ENCODE measurements around the gene DLX1.

The DLX1 gene

DNA sequence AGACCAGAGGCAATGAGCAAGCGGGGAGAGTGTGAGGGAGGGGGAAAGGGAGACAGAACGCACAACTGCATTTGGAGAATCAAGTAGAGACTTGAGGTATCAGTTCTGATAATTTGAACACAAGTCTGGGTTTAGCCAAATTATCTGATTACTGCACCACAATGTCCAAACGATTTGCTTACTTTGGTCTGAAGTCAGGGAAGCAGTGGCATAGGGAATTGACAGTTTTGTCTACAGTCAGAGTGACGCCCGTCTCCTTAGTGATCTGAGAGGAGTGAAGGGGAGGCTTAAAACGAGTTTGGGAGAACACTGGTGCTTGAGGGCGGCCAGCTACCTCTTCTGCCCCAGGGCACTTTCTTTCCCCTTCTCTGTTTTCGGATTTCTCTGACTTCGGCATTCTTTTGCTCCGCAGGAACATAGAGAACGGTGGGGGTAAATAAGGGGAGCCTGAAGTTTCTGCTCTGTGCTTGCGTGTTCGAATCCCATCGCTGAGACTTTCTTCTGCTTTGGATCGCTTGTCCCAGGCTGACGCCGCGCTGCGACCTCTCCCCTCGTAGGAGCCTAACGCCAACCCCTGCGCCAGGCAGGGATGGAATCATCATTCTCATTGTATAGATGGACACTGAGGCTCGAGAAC lies 20.3 kb downstream of the DLX1 start:
- no peak for TF ChIP-seq CTCF (conservative IDR thresholded peaks at IDR 0.05; ENCODE audit: low read depth)
- no peak overlapping the region for H3K27ac ChIP-seq
- POLR2A ChIA-PET (ENCODE audit: low non-redundant PET), result no interaction called here
- no peak for DNase-seq (ENCODE audit: low spot score)
- CTCF ChIA-PET, result interaction anchor here (0.6 to 0.7 kb wide), 2 partner anchors 164 to 636 kb away, joined by 3 to 5 read pairs; no protein-coding TSS in a partner anchor

DNA sequence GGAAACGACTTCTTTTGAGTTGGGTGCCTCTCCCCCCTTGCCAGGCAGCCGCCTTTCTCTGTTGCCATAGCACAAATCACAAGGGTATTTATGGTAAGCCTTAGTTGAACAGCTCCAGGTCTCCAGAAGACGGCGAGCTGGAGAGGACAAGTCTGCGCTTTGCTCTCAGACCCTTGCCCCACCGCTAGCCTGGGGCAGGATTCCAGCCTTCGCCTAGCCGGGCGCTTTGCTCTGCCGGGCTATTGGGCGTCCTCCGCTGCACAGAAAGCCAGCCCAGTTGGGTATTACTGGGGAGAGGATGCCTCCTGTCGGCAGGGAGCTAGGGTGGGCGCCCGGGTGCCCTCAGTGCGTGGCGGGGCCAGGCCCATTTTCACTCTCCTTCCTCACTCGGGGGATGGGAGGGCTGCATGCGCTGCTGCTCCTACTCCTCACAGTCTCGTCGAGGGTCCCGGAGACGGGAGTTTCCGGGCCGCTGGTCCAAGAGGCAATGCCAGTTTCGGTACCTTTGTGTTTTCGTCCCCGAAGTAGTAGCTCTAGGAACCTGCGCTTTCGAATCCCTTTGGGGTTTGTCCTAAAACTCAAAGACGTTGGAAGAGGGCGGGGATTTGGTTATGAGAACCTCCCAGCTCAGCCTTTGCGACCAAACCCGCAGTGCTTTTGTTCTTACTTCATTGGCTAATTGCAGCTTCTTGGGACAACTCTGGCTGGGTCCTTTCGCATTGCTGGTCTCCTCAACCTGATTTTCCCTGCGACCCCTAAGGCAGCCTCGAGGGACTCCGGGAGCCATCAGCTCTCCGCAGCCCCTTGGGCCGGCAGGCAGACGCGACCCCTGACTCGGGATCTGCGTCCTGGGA lies 21.0 kb downstream of the DLX1 start:
- ChIA-PET CTCF (interaction anchor here (0.6 to 0.7 kb wide), 2 partner anchors 401 to 635 kb away, joined by 3 read pairs; no protein-coding TSS in a partner anchor), POLR2A (ENCODE audit: low non-redundant PET) (no interaction called here)
- peak; percentile 54 for TF ChIP-seq CTCF (conservative IDR thresholded peaks at IDR 0.05; ENCODE audit: low read depth)
- DNase-seq (ENCODE audit: low spot score), result no peak
- H3K27ac ChIP-seq, result peak overlapping the region; percentile 48

- H3K27ac ChIP-seq, result no peak overlapping the region
- POLR2A ChIA-PET (ENCODE audit: low non-redundant PET), result no interaction called here
- DNase-seq (ENCODE audit: low spot score), result no peak
- CTCF ChIA-PET, result interaction anchor here (0.7 to 0.9 kb wide), 2 partner anchors 534 to 574 kb away, joined by 3 read pairs; no protein-coding TSS in a partner anchor
- TF ChIP-seq CTCF (conservative IDR thresholded peaks at IDR 0.05; ENCODE audit: low read depth), result no peak
Observed at GRCh38 chr2:172107690-172108586, 22.6 kb downstream of the DLX1 start.

DNA sequence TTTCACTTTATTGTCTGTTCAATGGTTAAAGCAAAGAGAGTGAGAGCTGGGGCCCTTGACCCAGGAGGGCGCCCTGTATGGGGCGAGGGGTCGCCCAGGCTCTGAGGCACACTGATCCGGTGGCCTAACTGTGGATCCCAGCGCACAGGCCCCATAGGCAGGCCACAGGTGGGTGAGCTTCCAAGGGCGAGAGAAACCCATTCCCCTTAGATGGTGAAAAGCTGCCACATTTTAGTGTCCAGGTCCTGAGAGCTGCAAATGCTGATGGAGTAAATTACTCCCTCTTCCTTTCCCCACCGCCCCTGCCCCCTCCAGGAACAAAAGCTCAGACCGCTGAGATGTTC lies 23.3 kb downstream of the DLX1 start:
- ChIA-PET CTCF (no interaction called here), POLR2A (ENCODE audit: low non-redundant PET) (no interaction called here)
- DNase-seq (ENCODE audit: low spot score), result no peak
- no peak overlapping the region for H3K27ac ChIP-seq
- no peak for TF ChIP-seq CTCF (conservative IDR thresholded peaks at IDR 0.05; ENCODE audit: low read depth)

GRCh38 chr2:172109256-172109987 lies 24.1 kb downstream of the DLX1 start:
- no peak for DNase-seq (ENCODE audit: low spot score)
- H3K27ac ChIP-seq, result no peak overlapping the region
- ChIA-PET POLR2A (ENCODE audit: low non-redundant PET) (no interaction called here), CTCF (interaction anchor here (0.6 kb wide), 1 partner anchor 20 kb away, joined by 3 read pairs; no protein-coding TSS in a partner anchor)
- TF ChIP-seq CTCF (conservative IDR thresholded peaks at IDR 0.05; ENCODE audit: low read depth), result no peak

All from RWPE1 (cell line).